ENCODE data around the gene LTC4S. TPM values are rescaled to one million over a fixed set of nuclear protein-coding genes. Genes with fewer than 3 reads are reported as not detected.

LTC4S gene
- total and polyA plus RNA-seq, 9 of the 15 experiments (the other 6 are each of a cell fraction or from before 2014, with no cell fraction given), result 0.17 to 0.77 (median 0.75) TPM; not detected in 6

GRCh38 chr5:179769271-179769670 is 24.5 kb upstream of the LTC4S start:
- H3K4me3 ChIP-seq, result no peak overlapping the region
- peaks cover 90% of the 10 kb centered on the region for H3K36me3 ChIP-seq (ENCODE audit: control insufficient read depth, insufficient read depth, low read length)
- intact Hi-C loops (cut with micrococcal nuclease), result loop anchor here (5.0 kb wide), 1 partner anchor 38 kb away; the partner anchor contains the start of gene MGAT4B
- ChIA-PET CTCF (ENCODE audit: low intra/inter-chr PET ratio) (no interaction called here), POLR2A (interaction anchor here (0.7 kb wide), 1 partner anchor 29 kb away, joined by 3 read pairs; no protein-coding TSS in a partner anchor)
- H4K20me1 ChIP-seq (replicated peaks; ENCODE audit: control insufficient read depth, insufficient read depth, low read length), result peaks cover 20% of the 10 kb centered on the region
- no peak overlapping the region for H3K27ac ChIP-seq (ENCODE audit: extremely low read depth, low read depth, low read length)
- no peak overlapping the region for H3K4me2 ChIP-seq (ENCODE audit: insufficient read depth, low read length)
- peaks cover 36% of the 10 kb centered on the region for H3K79me2 ChIP-seq (ENCODE audit: control insufficient read depth, insufficient read depth, low read length)
- ATAC-seq (no peak), DNase-seq (ENCODE audit: extremely low read depth in 1 of 4, low spot score in 3 of 4) (no peak), FAIRE-seq (no peak)
- 92% methylated on average over 6 of the region's 6 CpGs for WGBS (ENCODE audit: insufficient coverage, low coverage, missing lambda C conversion rate)
- H3K4me1 ChIP-seq (replicated peaks in 1 of 2; ENCODE audit: control insufficient read depth in 2 of 2, insufficient read depth in 2 of 2, low read length in 2 of 2), result peaks cover 21% of the 10 kb centered on the region in 2 experiments
- H3K27me3 ChIP-seq (ENCODE audit: control insufficient read depth in 2 of 2, insufficient read depth in 2 of 2, low read length in 2 of 2), result no peaks in the 10 kb centered on the region
- no TSS peak for BruUV-seq (replicated peaks)
- H3K9me3 ChIP-seq (replicated peaks; ENCODE audit: control insufficient read depth, insufficient read depth, low read depth, low read length), result no peaks in the 10 kb centered on the region
- H3K9me1 ChIP-seq (ENCODE audit: control insufficient read depth, insufficient read depth, low read length), result peaks cover 8% of the 10 kb centered on the region
- H2AFZ ChIP-seq (ENCODE audit: low read depth, low read length), result no peak overlapping the region
- in situ Hi-C loops (cut with MboI), result no loop called here
- no peak overlapping the region for H3K9ac ChIP-seq (ENCODE audit: insufficient read depth in 1 of 2, low read depth in 2 of 2, low read length in 2 of 2)
- no peak for TF ChIP-seq CBX5 (IDR thresholded peaks at IDR 0.05; ENCODE audit: borderline replicate concordance, low read depth)
- no peak for TF ChIP-seq DEAF1 (CRISPR knock-in tag; IDR thresholded peaks at IDR 0.05)
- no peak for TF ChIP-seq MTA2 (IDR thresholded peaks at IDR 0.05; ENCODE audit: low read depth)
- TF ChIP-seq ZNF407 (IDR thresholded peaks at IDR 0.05; ENCODE audit: low read depth), result no peak
- no peak for TF ChIP-seq MBD1 (CRISPR knock-in tag; IDR thresholded peaks at IDR 0.05)
- no peak for TF ChIP-seq L3MBTL2 (IDR thresholded peaks at IDR 0.05)
- TF ChIP-seq ZC3H8 (IDR thresholded peaks at IDR 0.05), result no peak
- TF ChIP-seq CTCFL (IDR thresholded peaks at IDR 0.05; ENCODE audit: borderline replicate concordance, insufficient read depth, low read depth, low read length, poor library complexity, severe bottlenecking), result no peak

All from K562 (cell line).